CD4-positive, alpha-beta T cell treated with Interleukin-15 for 1 hour (primary cell): ENCODE measurements around the gene ARHGAP21.
A peak's percentile ranks its signal among the peaks of the same experiment; 100 is the strongest.
"Not testable (repeated sequence)": the region's sequence is repeated elsewhere in the genome, so short reads cannot be mapped to it uniquely, and the experiment has no call there.

Experiments used
- DNase-seq: peaks from one replicate; pipeline ENCODE4 v3.0.0-alpha.2; 2020

Gene ARHGAP21

DNA sequence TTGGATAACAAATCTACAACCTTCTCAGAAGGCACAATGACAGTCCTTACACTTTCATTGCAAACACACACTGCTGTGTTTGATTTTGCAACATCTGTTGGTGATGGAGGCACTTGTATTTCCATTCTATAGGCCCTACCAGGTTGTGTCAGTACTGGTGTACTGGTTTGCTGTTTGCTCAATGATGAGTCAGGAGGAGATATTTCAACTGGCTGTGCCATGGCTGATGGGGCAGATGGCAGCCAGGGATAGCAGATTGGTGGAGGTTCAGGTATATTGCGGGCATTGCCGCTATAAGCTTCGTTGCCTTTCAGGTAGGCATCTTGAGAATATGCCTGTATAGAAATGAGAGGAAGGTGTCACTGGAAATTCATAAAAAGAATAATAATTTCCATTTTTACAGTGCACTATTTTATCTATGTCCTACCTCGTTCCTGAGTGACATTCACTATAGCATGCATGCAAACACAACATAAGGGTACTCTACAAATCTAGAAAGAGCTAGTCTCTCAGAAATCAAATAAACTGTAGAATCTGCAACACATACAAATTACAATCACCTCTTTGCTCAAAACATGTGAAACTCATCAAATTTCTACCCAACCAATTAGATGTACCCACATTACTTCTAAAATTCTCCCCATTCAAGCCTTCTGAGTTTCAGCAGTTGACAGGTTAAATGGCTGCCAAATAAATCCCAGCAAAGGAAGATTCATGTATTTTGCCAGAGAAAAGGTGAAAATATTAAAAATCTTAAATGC lies 102.5 kb downstream of the ARHGAP21 start:
- DNase-seq = not testable (repeated sequence)

DNA sequence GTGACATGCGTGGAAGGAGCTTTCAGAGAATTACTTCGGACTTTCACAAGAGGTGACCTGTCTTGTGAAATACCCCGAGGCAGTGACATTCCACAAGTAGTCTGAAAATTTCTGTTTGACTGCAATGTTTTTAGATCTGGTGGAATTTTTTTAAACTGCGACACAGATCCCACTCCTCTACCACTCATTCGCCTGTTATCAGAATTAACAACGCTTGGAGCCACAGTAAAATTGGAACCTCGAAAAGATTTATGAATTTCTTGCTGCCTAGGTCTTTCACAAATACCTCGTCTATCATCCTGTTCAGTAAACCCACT lies 103.7 kb downstream of the ARHGAP21 start:
- DNase-seq = not testable (repeated sequence)

DNA sequence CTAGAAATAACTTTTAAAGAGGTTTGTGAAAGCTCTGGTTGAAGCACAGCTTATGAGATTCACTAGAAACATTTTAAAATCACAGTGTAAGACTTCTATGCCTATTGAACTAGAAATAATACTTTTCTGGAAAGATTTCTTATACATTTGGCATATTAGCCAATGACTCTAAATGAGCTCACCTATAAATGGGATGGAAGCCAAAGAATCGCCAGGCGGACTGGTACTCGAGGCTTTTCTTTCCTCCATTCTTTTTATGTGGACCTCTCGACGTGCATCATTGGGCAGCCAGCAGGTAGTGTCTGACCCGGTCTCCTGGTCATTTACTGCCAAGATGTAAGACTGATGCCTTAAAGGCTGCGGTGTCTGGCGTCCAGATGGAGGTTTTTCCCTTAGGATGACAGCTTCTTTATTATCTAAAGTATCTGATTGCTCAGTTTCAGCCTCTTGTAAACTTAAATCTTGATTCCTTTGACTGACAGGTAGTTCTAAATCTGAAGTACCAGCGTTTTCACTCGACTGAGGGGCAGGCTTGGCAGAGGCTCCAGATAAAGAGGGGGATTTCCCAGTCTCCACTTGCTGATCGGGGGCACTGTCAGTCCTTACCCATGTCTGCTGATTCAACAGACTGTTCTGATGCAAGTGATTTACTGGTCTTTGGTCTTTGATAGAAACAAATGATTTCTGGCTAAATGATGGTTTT lies 104.2 kb downstream of the ARHGAP21 start:
- not testable (repeated sequence) for DNase-seq

DNA sequence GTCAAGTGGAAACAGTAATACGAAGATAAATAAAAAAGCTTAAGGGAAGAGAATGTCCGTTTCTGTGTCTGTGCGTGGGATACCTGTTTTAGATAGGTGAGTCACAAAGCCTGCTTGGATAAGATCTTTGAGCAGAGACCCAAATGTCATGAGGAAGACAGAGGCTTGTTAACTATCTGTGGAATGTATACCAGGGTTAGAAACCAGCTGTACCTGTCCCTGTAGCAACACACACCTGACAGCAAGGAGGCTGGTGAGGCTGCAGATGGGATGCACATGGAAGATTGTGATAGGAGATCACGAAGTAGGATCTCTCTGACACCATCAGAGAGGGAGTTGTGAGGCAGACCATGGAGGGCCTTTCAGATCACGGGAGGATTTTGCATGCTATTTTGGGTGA lies 105.3 kb downstream of the ARHGAP21 start:
- no peak for DNase-seq

DNA sequence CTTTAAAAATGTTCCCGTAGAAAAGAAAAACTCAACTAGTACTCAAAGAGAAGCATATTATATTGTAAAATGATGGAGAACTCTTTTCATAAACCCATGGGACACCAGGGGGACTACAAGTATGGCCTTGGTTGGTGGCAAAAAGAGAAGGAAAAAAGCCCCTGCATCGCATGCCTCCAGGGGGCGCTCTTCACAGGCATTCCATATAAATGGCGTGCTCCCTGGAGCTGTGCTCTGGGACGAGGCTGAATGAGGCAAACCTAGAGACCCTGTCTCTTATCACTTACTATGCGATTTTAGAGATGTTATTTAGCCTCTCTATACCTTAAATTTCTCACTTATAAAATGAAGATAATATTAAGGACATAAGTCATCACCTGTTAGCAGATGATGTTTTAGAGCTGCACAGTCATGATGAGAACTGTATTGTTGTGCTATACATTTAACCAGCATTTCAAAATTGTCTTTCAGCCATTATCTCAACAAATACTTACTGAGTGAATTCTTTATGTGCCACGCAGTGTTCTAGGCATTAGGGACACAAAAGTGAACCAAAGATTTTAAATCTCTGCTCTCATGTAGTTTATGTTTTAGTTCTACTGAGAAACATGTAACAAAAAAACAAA lies 105.8 kb downstream of the ARHGAP21 start:
- peak; percentile 24 for DNase-seq

GRCh38 chr10:24616536-24616935 lies 107.2 kb downstream of the ARHGAP21 start:
- no peak for DNase-seq

DNA sequence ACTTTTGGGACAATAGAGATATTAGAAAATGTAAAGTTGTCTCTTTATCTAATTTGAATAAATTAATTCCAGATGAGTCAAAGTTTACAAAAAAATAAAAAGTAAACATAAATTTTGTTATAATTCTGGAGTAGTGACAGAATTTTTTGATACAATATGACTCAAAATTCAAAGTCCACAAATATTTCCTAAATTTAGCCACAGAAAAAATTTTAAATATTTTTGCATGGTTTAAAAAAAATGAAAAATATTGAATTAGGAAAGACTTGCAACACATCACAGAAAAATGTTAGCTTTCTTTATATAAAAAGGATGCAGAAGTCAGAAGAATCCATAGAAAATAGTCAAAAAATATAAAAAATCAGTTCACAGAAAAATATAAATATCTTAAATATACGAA lies 117.7 kb downstream of the ARHGAP21 start:
- DNase-seq = no peak

GRCh38 chr10:24605141-24605540 lies 118.5 kb downstream of the ARHGAP21 start:
- DNase-seq = no peak

- no peak for DNase-seq
Observed at GRCh38 chr10:24603333-24603732, 120.4 kb downstream of the ARHGAP21 start.

DNA sequence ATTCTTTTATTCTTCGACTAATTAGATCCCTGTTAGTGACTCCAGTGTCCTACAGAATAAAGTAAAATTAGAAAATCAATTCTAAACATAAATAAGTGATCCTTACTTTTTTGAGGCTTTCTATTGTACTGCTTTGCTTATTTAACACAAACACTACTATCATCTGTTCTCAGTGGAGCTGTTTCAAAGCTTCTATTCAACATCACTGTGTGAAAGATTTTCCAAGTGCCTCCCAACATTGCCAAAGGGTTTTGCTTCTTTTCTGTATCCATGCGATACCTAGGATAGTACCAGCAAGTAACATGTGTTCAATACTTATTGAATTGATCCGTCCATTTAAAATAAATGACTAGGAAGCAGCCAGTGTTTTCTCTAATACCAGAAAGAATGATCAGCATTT lies 125.7 kb downstream of the ARHGAP21 start:
- DNase-seq = no peak

DNA sequence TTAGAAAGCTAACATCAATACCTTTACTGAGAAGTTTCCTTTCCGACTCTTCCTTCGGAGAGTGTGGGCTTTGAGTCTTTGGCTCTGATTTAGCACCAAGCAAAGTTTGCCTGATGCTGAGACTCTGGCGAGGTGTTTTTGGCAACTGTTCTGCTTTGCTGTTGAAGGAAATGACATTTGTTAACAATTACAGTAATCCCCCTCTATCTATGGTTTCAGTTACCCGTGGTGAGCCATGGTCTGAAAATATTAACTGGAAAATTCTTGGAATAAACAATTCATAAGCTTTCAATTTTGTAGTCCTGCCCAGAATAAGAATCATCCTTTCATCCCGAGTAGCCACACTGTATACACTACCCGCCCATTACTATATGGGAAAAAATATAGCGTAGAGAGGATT lies 126.3 kb downstream of the ARHGAP21 start:
- no peak for DNase-seq

DNA sequence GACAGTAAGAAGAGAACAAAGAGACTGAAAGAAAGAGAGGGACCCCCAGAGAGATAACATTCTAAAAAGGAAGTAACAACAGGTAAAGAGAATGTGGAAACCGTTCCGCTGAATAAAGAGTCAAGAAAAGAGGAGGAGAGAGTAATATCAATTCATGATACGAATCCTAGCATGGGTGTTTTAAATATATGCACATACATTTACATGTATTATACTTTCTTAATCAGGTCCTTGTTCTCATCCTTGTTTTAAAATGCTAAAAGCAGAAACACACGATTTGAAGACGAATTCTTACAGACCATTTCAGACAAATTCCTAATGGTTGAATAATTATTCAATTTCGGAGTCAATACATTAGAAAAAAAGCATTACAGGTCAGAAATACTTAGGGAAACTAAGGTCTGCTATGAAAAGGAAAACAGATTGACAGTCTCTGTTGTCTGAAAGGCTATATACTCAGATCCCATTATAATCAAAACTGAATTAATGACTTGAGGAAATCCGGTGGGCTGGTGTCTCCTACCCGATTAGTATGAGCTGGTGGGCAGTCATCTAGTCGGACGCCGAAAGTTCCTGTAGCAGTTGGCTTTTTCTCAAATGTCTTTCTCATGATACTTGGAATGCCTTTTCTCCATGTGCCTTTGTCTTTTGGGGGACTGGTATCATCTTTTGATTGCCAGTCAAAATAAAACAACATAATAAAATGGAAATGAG lies 127.3 kb downstream of the ARHGAP21 start:
- no peak for DNase-seq

GRCh38 chr10:24590697-24591457 lies 132.8 kb downstream of the ARHGAP21 start:
- no peak for DNase-seq

- no peak for DNase-seq
Observed at GRCh38 chr10:24589265-24589664, 134.4 kb downstream of the ARHGAP21 start.

DNA sequence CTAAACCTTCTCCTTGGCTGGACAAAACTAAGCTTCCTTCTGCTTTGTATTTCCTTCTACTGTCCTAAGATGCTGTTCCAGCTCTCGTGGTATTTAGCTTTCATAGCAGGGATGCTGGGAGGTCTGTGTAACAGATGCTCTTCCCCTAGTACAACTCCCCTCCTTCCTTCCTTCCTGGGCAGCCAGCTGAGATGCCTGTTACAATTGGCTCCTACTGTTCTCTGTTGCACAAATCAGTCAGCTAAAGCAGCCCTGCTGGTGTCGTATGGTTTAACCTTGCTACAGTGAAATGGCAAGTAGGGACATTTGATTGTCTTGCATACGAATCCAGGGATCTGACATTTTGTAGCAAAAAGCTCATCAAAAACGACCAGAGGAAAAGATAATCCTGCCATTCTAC lies 143.8 kb downstream of the ARHGAP21 start:
- no peak for DNase-seq

GRCh38 chr10:24579448-24579847 lies 144.2 kb downstream of the ARHGAP21 start:
- no peak for DNase-seq

- DNase-seq = no peak
Observed at GRCh38 chr10:24575481-24576002, 148.1 kb downstream of the ARHGAP21 start.

GRCh38 chr10:24574578-24575155 lies 149.0 kb downstream of the ARHGAP21 start:
- no peak for DNase-seq

- no peak for DNase-seq
Observed at GRCh38 chr10:24574161-24574560, 149.5 kb downstream of the ARHGAP21 start.

- no peak for DNase-seq
Observed at GRCh38 chr10:24571870-24572450, 151.7 kb downstream of the ARHGAP21 start.

GRCh38 chr10:24570658-24571426 lies 152.8 kb downstream of the ARHGAP21 start:
- no peak for DNase-seq
